HG02759 (cell line): ENCODE data around the gene ARFGEF2.
"Not testable (repeated sequence)": the region's sequence is repeated elsewhere in the genome, so short reads cannot be mapped to it uniquely, and the experiment has no call there.

Experiments
- ATAC-seq: cut with Tn5 transposase; IDR thresholded peaks from one replicate; pipeline ENCODE4 v1.9.1; 2021; ENCODE audit warnings: mild to moderate bottlenecking, moderate library complexity; ENCODE audit not compliant: unreplicated experiment

The ARFGEF2 gene

GRCh38 chr20:48949304-48950170, 28.0 kb downstream of the ARFGEF2 start:
- no peak for ATAC-seq

GRCh38 chr20:48951041-48951440, 29.5 kb downstream of the ARFGEF2 start:
- ATAC-seq: no peak

- no peak for ATAC-seq
These were observed 30.1 kb downstream of the ARFGEF2 start for GRCh38 chr20:48951646-48952045.

- ATAC-seq: no peak
These were observed 31.1 kb downstream of the ARFGEF2 start for GRCh38 chr20:48952656-48953055.

- no peak for ATAC-seq
These were observed 32.1 kb downstream of the ARFGEF2 start for GRCh38 chr20:48953653-48954052.

GRCh38 chr20:48956052-48956451, 34.5 kb downstream of the ARFGEF2 start:
- ATAC-seq: no peak

GRCh38 chr20:48957053-48957481, 35.6 kb downstream of the ARFGEF2 start:
- no peak for ATAC-seq

- no peak for ATAC-seq
These were observed 36.0 kb downstream of the ARFGEF2 start for GRCh38 chr20:48957533-48957932.

GRCh38 chr20:48958743-48959142, 37.2 kb downstream of the ARFGEF2 start:
- ATAC-seq: no peak

GRCh38 chr20:48959899-48960550, 38.5 kb downstream of the ARFGEF2 start:
- ATAC-seq: no peak

- ATAC-seq: no peak
These were observed 40.9 kb downstream of the ARFGEF2 start for GRCh38 chr20:48962421-48962820.

GRCh38 chr20:48962976-48963771, 41.7 kb downstream of the ARFGEF2 start:
- ATAC-seq: no peak

GRCh38 chr20:48965189-48965910, 43.8 kb downstream of the ARFGEF2 start:
- ATAC-seq: no peak

GRCh38 chr20:48970681-48971365, 49.3 kb downstream of the ARFGEF2 start:
- ATAC-seq: no peak

GRCh38 chr20:48971956-48972355, 50.4 kb downstream of the ARFGEF2 start:
- no peak for ATAC-seq

GRCh38 chr20:48972816-48973215, 51.3 kb downstream of the ARFGEF2 start:
- no peak for ATAC-seq

- no peak for ATAC-seq
These were observed 54.4 kb downstream of the ARFGEF2 start for GRCh38 chr20:48975955-48976354.

- not testable (repeated sequence) for ATAC-seq
These were observed 58.5 kb downstream of the ARFGEF2 start for GRCh38 chr20:48979980-48980379.

GRCh38 chr20:48983423-48984400, 62.2 kb downstream of the ARFGEF2 start:
- ATAC-seq: no peak
